Measurements from ENCODE around the gene OBI1. TPM values are rescaled to one million over a fixed set of nuclear protein-coding genes. Genes with fewer than 3 reads are reported as not detected.
A peak's percentile ranks its signal among the peaks of the same experiment; 100 is the strongest.

OBI1 gene
- total and polyA plus RNA-seq, 3 experiments from 2014 or later = 12.6 to 20.9 (median 20.6) TPM

DNA sequence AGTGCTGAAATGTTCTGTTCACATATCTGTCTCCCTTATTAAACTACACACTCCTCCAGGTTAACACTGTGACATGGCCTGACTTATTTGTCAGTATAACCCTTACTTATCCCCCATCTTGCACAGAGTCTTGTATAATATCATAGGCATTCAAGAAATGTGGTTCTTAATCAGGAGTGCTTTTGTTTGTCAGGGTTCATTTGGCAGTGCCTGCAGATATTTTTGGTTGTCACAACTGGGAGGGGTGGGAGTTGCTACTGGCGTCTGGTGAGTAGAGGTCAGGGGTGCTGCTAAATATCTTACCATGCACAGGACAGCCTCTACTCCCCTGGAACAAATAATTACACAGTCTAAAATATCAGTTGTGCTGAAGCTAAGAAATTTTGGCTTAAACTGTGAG, 20.4 kb upstream of the OBI1 start:
- Histone ChIP-seq H3K4me1 (ENCODE audit: insufficient read depth, low read length) (no peaks in the 10 kb centered on the region), H3K27ac (ENCODE audit: low read depth, low read length) (no peak overlapping the region), H3K27me3 (ENCODE audit: insufficient read depth, low read length, poor library complexity, severe bottlenecking) (no peaks in the 10 kb centered on the region), H3K9me3 (ENCODE audit: low read length) (no peaks in the 10 kb centered on the region), H3K36me3 (ENCODE audit: insufficient read depth, low read length) (no peaks in the 10 kb centered on the region), H3K4me3 (ENCODE audit: low read length) (no peak overlapping the region)
- Mint-ChIP-seq H3K36me3 (no peaks in the 10 kb centered on the region), H3K27me3 (peaks cover 12 to 45% of the 10 kb centered on the region in 2 donors), H3K9me3 (peaks cover 0 to 2% (median 0%) of the 10 kb centered on the region in 5 donors), H3K27ac (no peak overlapping the region), H3K4me3 (no peak overlapping the region), H3K4me1 (no peaks in the 10 kb centered on the region)
- ChIA-PET CTCF (no interaction called here), POLR2A (no interaction called here)
- DNase-seq = no peak

- Histone ChIP-seq H3K27ac (ENCODE audit: low read depth, low read length) (no peak overlapping the region), H3K36me3 (ENCODE audit: insufficient read depth, low read length) (no peaks in the 10 kb centered on the region), H3K4me3 (ENCODE audit: low read length) (no peak overlapping the region), H3K9me3 (ENCODE audit: low read length) (no peaks in the 10 kb centered on the region), H3K27me3 (ENCODE audit: insufficient read depth, low read length, poor library complexity, severe bottlenecking) (peaks cover 3% of the 10 kb centered on the region), H3K4me1 (ENCODE audit: insufficient read depth, low read length) (no peaks in the 10 kb centered on the region)
- Mint-ChIP-seq H3K27ac (no peak overlapping the region), H3K27me3 (peaks cover 5 to 30% of the 10 kb centered on the region in 2 donors), H3K4me1 (no peaks in the 10 kb centered on the region), H3K36me3 (peaks cover 0 to under 1% (median 0%) of the 10 kb centered on the region in 3 donors), H3K4me3 (no peak overlapping the region), H3K9me3 (no peaks in the 10 kb centered on the region)
- CTCF ChIA-PET = no interaction called here
- DNase-seq = no peak
- POLR2A ChIA-PET = no interaction called here
Measured at GRCh38 chr13:78675112-78675511, 16.2 kb upstream of the OBI1 start.

DNA sequence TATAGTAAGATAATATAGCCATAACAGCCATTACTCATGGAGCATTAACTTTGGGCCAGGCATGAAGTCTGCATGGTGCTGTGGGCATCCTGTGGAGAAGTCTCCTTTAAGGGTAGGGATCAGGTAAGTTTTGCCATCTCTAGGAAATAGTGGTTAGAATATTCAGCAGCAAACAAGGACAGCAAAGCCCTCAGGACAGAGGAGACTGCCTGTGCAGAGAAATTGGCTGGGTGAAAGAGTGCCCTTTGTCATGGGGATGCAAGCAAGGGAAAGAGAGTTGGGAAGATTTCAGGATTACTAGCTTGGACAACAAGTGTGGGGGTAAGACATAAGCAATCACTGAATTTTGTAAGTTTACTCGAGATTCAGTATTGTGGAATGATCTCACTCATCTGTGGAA, 15.7 kb upstream of the OBI1 start:
- H3K4me1 Mint-ChIP-seq = no peaks in the 10 kb centered on the region
- POLR2A ChIA-PET = no interaction called here
- no peak overlapping the region for H3K27ac ChIP-seq (ENCODE audit: low read depth, low read length)
- no peak for DNase-seq
- no peaks in the 10 kb centered on the region for H3K36me3 ChIP-seq (ENCODE audit: insufficient read depth, low read length)
- CTCF ChIA-PET = no interaction called here
- no peaks in the 10 kb centered on the region for H3K4me1 ChIP-seq (ENCODE audit: insufficient read depth, low read length)
- H3K27me3 ChIP-seq (ENCODE audit: insufficient read depth, low read length, poor library complexity, severe bottlenecking) = peaks cover 3% of the 10 kb centered on the region
- no peak overlapping the region for H3K4me3 Mint-ChIP-seq
- H3K9me3 Mint-ChIP-seq = no peaks in the 10 kb centered on the region
- peaks cover 5 to 30% of the 10 kb centered on the region in 2 donors for H3K27me3 Mint-ChIP-seq
- no peak overlapping the region for H3K27ac Mint-ChIP-seq
- H3K9me3 ChIP-seq (ENCODE audit: low read length) = no peaks in the 10 kb centered on the region
- peaks cover 0 to 2% (median 0%) of the 10 kb centered on the region in 3 donors for H3K36me3 Mint-ChIP-seq
- H3K4me3 ChIP-seq (ENCODE audit: low read length) = no peak overlapping the region

GRCh38 chr13:78662467-78662866, 3.5 kb upstream of the OBI1 start:
- DNase-seq = no peak
- H3K4me3 ChIP-seq (ENCODE audit: low read length) = no peak overlapping the region
- ChIA-PET POLR2A (no interaction called here), CTCF (no interaction called here)
- no peak overlapping the region for H3K27ac ChIP-seq (ENCODE audit: low read depth, low read length)
- Mint-ChIP-seq H3K9me3 (no peaks in the 10 kb centered on the region), H3K4me3 (peak overlapping the region in 2 of 7 donors; percentile 21 to 54), H3K36me3 (peaks cover 0 to 11% (median 0%) of the 10 kb centered on the region in 3 donors), H3K4me1 (peaks cover 22 to 33% (median 31%) of the 10 kb centered on the region in 3 donors), H3K27ac (peak overlapping the region in 1 of 8 donors; percentile 51), H3K27me3 (peaks cover 0 to 2% of the 10 kb centered on the region in 2 donors)
- H3K9me3 ChIP-seq (ENCODE audit: low read length) = no peaks in the 10 kb centered on the region
- peaks cover 10% of the 10 kb centered on the region for H3K4me1 ChIP-seq (ENCODE audit: insufficient read depth, low read length)
- no peaks in the 10 kb centered on the region for H3K36me3 ChIP-seq (ENCODE audit: insufficient read depth, low read length)
- H3K27me3 ChIP-seq (ENCODE audit: insufficient read depth, low read length, poor library complexity, severe bottlenecking) = no peaks in the 10 kb centered on the region

DNA sequence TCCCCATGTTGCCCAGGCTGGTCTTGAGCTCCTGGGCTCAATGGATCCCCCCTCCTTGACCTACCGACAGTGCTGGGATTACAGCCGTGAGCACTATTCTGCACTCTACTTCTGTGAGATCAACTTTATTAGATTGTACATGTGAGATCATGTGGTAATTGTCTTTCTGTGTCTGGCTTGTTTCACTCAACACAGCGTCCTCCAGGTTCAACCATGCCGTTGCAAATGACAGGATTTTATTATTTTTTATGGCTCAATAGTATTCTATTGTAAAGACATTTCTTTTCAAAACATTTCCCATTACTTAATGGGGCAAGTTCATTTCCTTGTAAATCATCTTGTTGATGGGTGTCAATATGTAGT, 1.5 kb upstream of the OBI1 start:
- CTCF ChIA-PET = no interaction called here
- Histone ChIP-seq H3K4me1 (ENCODE audit: insufficient read depth, low read length) (peaks cover 12% of the 10 kb centered on the region), H3K4me3 (ENCODE audit: low read length) (no peak overlapping the region), H3K27me3 (ENCODE audit: insufficient read depth, low read length, poor library complexity, severe bottlenecking) (no peaks in the 10 kb centered on the region), H3K36me3 (ENCODE audit: insufficient read depth, low read length) (no peaks in the 10 kb centered on the region), H3K27ac (ENCODE audit: low read depth, low read length) (no peak overlapping the region), H3K9me3 (ENCODE audit: low read length) (no peaks in the 10 kb centered on the region)
- Mint-ChIP-seq H3K36me3 (peaks cover 0 to 16% (median 0%) of the 10 kb centered on the region in 3 donors), H3K4me1 (peaks cover 30 to 45% (median 44%) of the 10 kb centered on the region in 3 donors), H3K27me3 (no peaks in the 10 kb centered on the region), H3K4me3 (peak overlapping the region; percentile 94 to 100 (median 97)), H3K27ac (peak overlapping the region in 2 of 8 donors; percentile 71 to 85), H3K9me3 (no peaks in the 10 kb centered on the region)
- no peak for DNase-seq
- POLR2A ChIA-PET = no interaction called here

DNA sequence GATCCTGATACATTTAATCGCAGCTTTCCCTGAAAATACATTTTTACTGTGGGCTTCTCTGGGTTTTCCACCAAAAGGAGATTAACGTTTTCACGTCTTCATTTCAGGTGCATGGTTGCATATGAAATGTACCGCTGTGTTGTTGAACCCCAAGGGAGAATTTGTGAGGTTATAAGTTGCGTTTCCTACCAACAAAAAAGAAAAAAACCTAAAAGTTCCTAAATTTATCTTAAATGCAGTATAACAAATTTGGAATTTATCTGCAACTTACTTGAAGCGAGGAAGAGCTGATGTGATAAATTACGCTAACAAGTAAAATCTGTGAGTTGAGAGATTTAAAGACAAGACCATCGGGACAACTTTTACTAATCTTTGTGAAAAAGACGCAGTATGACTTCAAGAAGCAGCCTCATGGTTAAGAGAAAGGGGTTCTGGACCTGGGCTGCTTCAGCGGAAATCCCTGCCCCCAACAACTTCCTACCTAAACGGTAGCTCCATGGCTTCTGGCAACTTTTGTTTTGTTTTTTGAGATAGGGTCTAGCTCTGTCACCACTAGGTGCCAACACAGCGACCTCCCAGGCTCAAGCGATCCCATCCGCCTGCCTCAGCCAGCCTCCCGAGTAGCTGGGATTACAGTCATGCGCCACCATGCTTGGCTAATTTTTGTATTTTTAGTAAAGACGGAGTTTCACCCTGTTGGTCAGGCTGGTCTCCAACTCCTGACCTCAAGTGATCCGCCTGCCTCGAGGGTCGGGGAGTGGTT, 958 bp upstream of the OBI1 start:
- H3K4me1 Mint-ChIP-seq = peaks cover 35 to 51% (median 49%) of the 10 kb centered on the region in 3 donors
- no peaks in the 10 kb centered on the region for H3K27me3 Mint-ChIP-seq

GRCh38 chr13:78659450-78659730, 435 bp upstream of the OBI1 start:
- Mint-ChIP-seq H3K4me1 (peaks cover 38 to 54% (median 53%) of the 10 kb centered on the region in 3 donors), H3K4me3 (peak overlapping the region; percentile 94 to 100 (median 97)), H3K27me3 (no peaks in the 10 kb centered on the region), H3K27ac (peak overlapping the region; percentile 44 to 99 (median 96)), H3K9me3 (no peaks in the 10 kb centered on the region), H3K36me3 (peaks cover 0 to 21% (median 0%) of the 10 kb centered on the region in 3 donors)
- Histone ChIP-seq H3K36me3 (ENCODE audit: insufficient read depth, low read length) (no peaks in the 10 kb centered on the region), H3K27me3 (ENCODE audit: insufficient read depth, low read length, poor library complexity, severe bottlenecking) (no peaks in the 10 kb centered on the region), H3K4me3 (ENCODE audit: low read length) (peak overlapping the region; percentile 72), H3K4me1 (ENCODE audit: insufficient read depth, low read length) (peaks cover 12% of the 10 kb centered on the region), H3K27ac (ENCODE audit: low read depth, low read length) (no peak overlapping the region), H3K9me3 (ENCODE audit: low read length) (no peaks in the 10 kb centered on the region)
- ChIA-PET POLR2A (interaction anchor here (0.6 kb wide), 2 partner anchors 27 to 37 kb away, joined by 3 to 6 read pairs; no protein-coding TSS in a partner anchor), CTCF (interaction anchor here (0.9 kb wide), 1 partner anchor 1684 kb away, joined by 3 read pairs; no protein-coding TSS in a partner anchor)
- DNase-seq = peak in 2 of 5 donors; percentile 7 to 29

More for the DNA sequence above, 958 bp upstream of the OBI1 start:
- peak overlapping the region; percentile 72 for H3K4me3 ChIP-seq (ENCODE audit: low read length)
- peak in 2 of 5 donors; percentile 12 to 35 for DNase-seq
- no peaks in the 10 kb centered on the region for H3K9me3 Mint-ChIP-seq
- no peak overlapping the region for H3K27ac ChIP-seq (ENCODE audit: low read depth, low read length)
- peak overlapping the region; percentile 94 to 100 (median 97) for H3K4me3 Mint-ChIP-seq
- no peaks in the 10 kb centered on the region for H3K9me3 ChIP-seq (ENCODE audit: low read length)
- H3K36me3 ChIP-seq (ENCODE audit: insufficient read depth, low read length) = no peaks in the 10 kb centered on the region
- peak overlapping the region in 7 of 8 donors; percentile 44 to 99 (median 94) for H3K27ac Mint-ChIP-seq
- H3K27me3 ChIP-seq (ENCODE audit: insufficient read depth, low read length, poor library complexity, severe bottlenecking) = no peaks in the 10 kb centered on the region
- CTCF ChIA-PET = interaction anchor here (0.9 kb wide), 1 partner anchor 1683 kb away, joined by 3 read pairs; no protein-coding TSS in a partner anchor
- H3K36me3 Mint-ChIP-seq = peaks cover 0 to 20% (median 0%) of the 10 kb centered on the region in 3 donors
- peaks cover 12% of the 10 kb centered on the region for H3K4me1 ChIP-seq (ENCODE audit: insufficient read depth, low read length)
- POLR2A ChIA-PET = interaction anchor here (0.6 kb wide), 2 partner anchors 27 to 37 kb away, joined by 3 to 6 read pairs; no protein-coding TSS in a partner anchor
